HUES48 (cell line): ENCODE data around the gene PRKCD.
"Not testable (repeated sequence)": the region's sequence is repeated elsewhere in the genome, so short reads cannot be mapped to it uniquely, and the experiment has no call there.

Experiments used
- H3K27ac ChIP-seq: one replicate; pipeline ENCODE4 v1.7.0; 2013; ENCODE audit warnings: low read depth, low read length, inconsistent platforms
- H3K27me3 ChIP-seq: 2 replicates; pipeline ENCODE4 v1.6.1; 2013; ENCODE audit warnings: mild to moderate bottlenecking, low read length; ENCODE audit not compliant: control insufficient read depth, insufficient read depth
- H3K36me3 ChIP-seq: 2 replicates; pipeline ENCODE4 v1.6.1; 2013; ENCODE audit warnings: low read length; ENCODE audit not compliant: control insufficient read depth, insufficient read depth
- H3K4me1 ChIP-seq: 2 replicates; pipeline ENCODE4 v1.6.1; 2013; ENCODE audit warnings: mild to moderate bottlenecking, low read length; ENCODE audit not compliant: control insufficient read depth, insufficient read depth
- H3K4me3 ChIP-seq: 2 replicates; pipeline ENCODE4 v1.5.1; 2013; ENCODE audit warnings: mild to moderate bottlenecking, low read depth, low read length
- H3K9ac ChIP-seq: 2 replicates; pipeline ENCODE4 v1.6.1; 2013; ENCODE audit warnings: mild to moderate bottlenecking, low read depth, low read length, moderate library complexity
- H3K9me3 ChIP-seq: 2 replicates; pipeline ENCODE4 v1.6.1; 2013; ENCODE audit warnings: low read length; ENCODE audit not compliant: control insufficient read depth, insufficient read depth

PRKCD gene

GRCh38 chr3:53150247-53151085 is 10.5 kb upstream of the PRKCD start:
- no peaks in the 10 kb centered on the region for H3K36me3 ChIP-seq
- no peaks in the 10 kb centered on the region for H3K27me3 ChIP-seq
- no peaks in the 10 kb centered on the region for H3K4me1 ChIP-seq
- H3K9me3 ChIP-seq = no peaks in the 10 kb centered on the region
- no peak overlapping the region for H3K27ac ChIP-seq
- H3K9ac ChIP-seq = no peak overlapping the region
- H3K4me3 ChIP-seq = no peak overlapping the region

- not testable (repeated sequence) for H3K9me3 ChIP-seq, H3K4me3 ChIP-seq, H3K4me1 ChIP-seq, H3K27ac ChIP-seq, H3K36me3 ChIP-seq, H3K9ac ChIP-seq, H3K27me3 ChIP-seq
These were observed 9.9 kb upstream of the PRKCD start for GRCh38 chr3:53151086-53151438.

GRCh38 chr3:53151465-53151864 is 9.5 kb upstream of the PRKCD start:
- Histone ChIP-seq H3K4me3 (no peak overlapping the region), H3K9ac (no peak overlapping the region), H3K36me3 (no peaks in the 10 kb centered on the region), H3K27me3 (no peaks in the 10 kb centered on the region), H3K27ac (no peak overlapping the region), H3K9me3 (no peaks in the 10 kb centered on the region), H3K4me1 (no peaks in the 10 kb centered on the region)

- Histone ChIP-seq H3K9me3 (no peaks in the 10 kb centered on the region), H3K4me1 (peaks cover 3% of the 10 kb centered on the region; the same call in 1 of the 2 replicates), H3K4me3 (no peak overlapping the region), H3K27ac (no peak overlapping the region), H3K9ac (no peak overlapping the region), H3K36me3 (no peaks in the 10 kb centered on the region), H3K27me3 (0 out of 2 replicates have a peak, but pooled peaks cover 3% of the 10 kb centered on the region)
These were observed 8.9 kb upstream of the PRKCD start for GRCh38 chr3:53151870-53152660.

- no peak overlapping the region for H3K4me3 ChIP-seq
- H3K9me3 ChIP-seq = no peaks in the 10 kb centered on the region
- H3K36me3 ChIP-seq = no peaks in the 10 kb centered on the region
- H3K27me3 ChIP-seq = 0 out of 2 replicates have a peak, but pooled peaks cover 5% of the 10 kb centered on the region
- no peak overlapping the region for H3K9ac ChIP-seq
- H3K27ac ChIP-seq = no peak overlapping the region
- peaks cover 7% of the 10 kb centered on the region for H3K4me1 ChIP-seq
These were observed 7.7 kb upstream of the PRKCD start for GRCh38 chr3:53153264-53153823.

GRCh38 chr3:53153980-53154379 is 7.0 kb upstream of the PRKCD start:
- no peaks in the 10 kb centered on the region for H3K9me3 ChIP-seq
- H3K27ac ChIP-seq = no peak overlapping the region
- H3K36me3 ChIP-seq = no peaks in the 10 kb centered on the region
- H3K4me3 ChIP-seq = no peak overlapping the region
- 0 out of 2 replicates have a peak, but pooled peaks cover 5% of the 10 kb centered on the region for H3K27me3 ChIP-seq
- H3K9ac ChIP-seq = no peak overlapping the region
- peaks cover 7% of the 10 kb centered on the region for H3K4me1 ChIP-seq

- no peak overlapping the region for H3K27ac ChIP-seq
- no peak overlapping the region for H3K4me3 ChIP-seq
- H3K27me3 ChIP-seq = peaks cover 8% of the 10 kb centered on the region; the same call in 1 of the 2 replicates
- H3K4me1 ChIP-seq = peaks cover 12% of the 10 kb centered on the region
- H3K9me3 ChIP-seq = no peaks in the 10 kb centered on the region
- H3K36me3 ChIP-seq = no peaks in the 10 kb centered on the region
- no peak overlapping the region for H3K9ac ChIP-seq
These were observed 6.1 kb upstream of the PRKCD start for GRCh38 chr3:53154881-53155285.

GRCh38 chr3:53155760-53156159 is 5.2 kb upstream of the PRKCD start:
- peaks cover 15% of the 10 kb centered on the region for H3K4me1 ChIP-seq
- H3K27ac ChIP-seq = no peak overlapping the region
- no peak overlapping the region for H3K4me3 ChIP-seq
- H3K9ac ChIP-seq = no peak overlapping the region
- peaks cover 13% of the 10 kb centered on the region; the same call in 1 of the 2 replicates for H3K27me3 ChIP-seq
- H3K9me3 ChIP-seq = no peaks in the 10 kb centered on the region
- H3K36me3 ChIP-seq = no peaks in the 10 kb centered on the region

- H3K27me3 ChIP-seq = peaks cover 13% of the 10 kb centered on the region; the same call in 1 of the 2 replicates
- H3K4me3 ChIP-seq = peak overlapping the region; percentile 54; the same call in 1 of the 2 replicates
- H3K36me3 ChIP-seq = no peaks in the 10 kb centered on the region
- no peak overlapping the region for H3K9ac ChIP-seq
- H3K9me3 ChIP-seq = no peaks in the 10 kb centered on the region
- peaks cover 15% of the 10 kb centered on the region for H3K4me1 ChIP-seq
- H3K27ac ChIP-seq = no peak overlapping the region
These were observed 4.6 kb upstream of the PRKCD start for GRCh38 chr3:53156368-53156834.

GRCh38 chr3:53157974-53158580 is 2.9 kb upstream of the PRKCD start:
- Histone ChIP-seq H3K9ac (no peak overlapping the region), H3K27ac (no peak overlapping the region), H3K4me3 (no peak overlapping the region), H3K27me3 (peaks cover 13% of the 10 kb centered on the region; the same call in 1 of the 2 replicates), H3K4me1 (peaks cover 20% of the 10 kb centered on the region), H3K9me3 (no peaks in the 10 kb centered on the region), H3K36me3 (no peaks in the 10 kb centered on the region)
